ENCODE results near the gene SLC37A1.

The SLC37A1 gene

GRCh38 chr21:42621819-42622177 is 108.1 kb downstream of the SLC37A1 start:
- Histone ChIP-seq H3K4me2 (ENCODE audit: low read depth, low read length, poor library complexity, severe bottlenecking) (no peak overlapping the region), H3F3A (ENCODE audit: insufficient read depth) (no peaks in the 10 kb centered on the region), H3K27me3 (ENCODE audit: low read length) (no peaks in the 10 kb centered on the region), H3K9me2 (replicated peaks; ENCODE audit: insufficient read depth, low read length) (no peaks in the 10 kb centered on the region), H4K20me1 (ENCODE audit: low read depth, low read length) (no peaks in the 10 kb centered on the region), H3K79me2 (ENCODE audit: insufficient read depth, low read length) (no peaks in the 10 kb centered on the region), H3K9ac (ENCODE audit: low read length) (no peak overlapping the region), H3K4me3 (ENCODE audit: insufficient read depth, low read length, poor library complexity, severe bottlenecking) (no peak overlapping the region), H2AFZ (ENCODE audit: low read depth, low read length, severe bottlenecking) (no peak overlapping the region), H3K27ac (ENCODE audit: low read depth, low read length) (no peak overlapping the region), H3K36me3 (ENCODE audit: low read length) (no peaks in the 10 kb centered on the region), H3K9me3 (ENCODE audit: insufficient read depth, low read length) (no peaks in the 10 kb centered on the region)
- TF ChIP-seq, protein P1, sequence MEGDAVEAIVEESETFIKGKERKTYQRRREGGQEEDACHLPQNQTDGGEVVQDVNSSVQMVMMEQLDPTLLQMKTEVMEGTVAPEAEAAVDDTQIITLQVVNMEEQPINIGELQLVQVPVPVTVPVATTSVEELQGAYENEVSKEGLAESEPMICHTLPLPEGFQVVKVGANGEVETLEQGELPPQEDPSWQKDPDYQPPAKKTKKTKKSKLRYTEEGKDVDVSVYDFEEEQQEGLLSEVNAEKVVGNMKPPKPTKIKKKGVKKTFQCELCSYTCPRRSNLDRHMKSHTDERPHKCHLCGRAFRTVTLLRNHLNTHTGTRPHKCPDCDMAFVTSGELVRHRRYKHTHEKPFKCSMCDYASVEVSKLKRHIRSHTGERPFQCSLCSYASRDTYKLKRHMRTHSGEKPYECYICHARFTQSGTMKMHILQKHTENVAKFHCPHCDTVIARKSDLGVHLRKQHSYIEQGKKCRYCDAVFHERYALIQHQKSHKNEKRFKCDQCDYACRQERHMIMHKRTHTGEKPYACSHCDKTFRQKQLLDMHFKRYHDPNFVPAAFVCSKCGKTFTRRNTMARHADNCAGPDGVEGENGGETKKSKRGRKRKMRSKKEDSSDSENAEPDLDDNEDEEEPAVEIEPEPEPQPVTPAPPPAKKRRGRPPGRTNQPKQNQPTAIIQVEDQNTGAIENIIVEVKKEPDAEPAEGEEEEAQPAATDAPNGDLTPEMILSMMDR (IDR thresholded peaks at IDR 0.05; ENCODE audit: insufficient read depth, low read length, poor library complexity, severe bottlenecking) = no peak
- no peak for TF ChIP-seq EZH2phosphoT487 (conservative IDR thresholded peaks at IDR 0.05; ENCODE audit: low read length)

DNA sequence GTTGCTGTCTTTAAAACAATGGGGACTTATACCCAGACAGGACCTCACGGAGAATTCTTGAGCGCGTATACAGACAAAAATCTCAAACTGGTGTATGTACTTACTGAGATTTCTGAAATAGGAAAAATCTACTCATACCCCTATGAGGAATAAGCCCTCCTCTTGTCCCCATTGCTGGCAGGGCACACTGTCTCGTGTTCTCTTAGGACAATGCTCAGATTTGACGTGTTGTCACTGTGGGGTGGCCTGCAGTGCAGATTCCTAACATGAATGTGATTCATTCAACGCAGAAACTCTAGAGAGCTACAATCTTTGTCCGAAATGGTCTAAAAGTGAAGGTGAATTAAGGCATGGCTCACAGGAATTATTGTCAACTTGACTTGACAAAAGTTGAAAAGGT is 108.6 kb downstream of the SLC37A1 start:
- no peaks in the 10 kb centered on the region for H3K79me2 ChIP-seq (ENCODE audit: insufficient read depth, low read length)
- H3K27ac ChIP-seq (ENCODE audit: low read depth, low read length) = no peak overlapping the region
- no peaks in the 10 kb centered on the region for H3K36me3 ChIP-seq (ENCODE audit: low read length)
- H3F3A ChIP-seq (ENCODE audit: insufficient read depth) = no peaks in the 10 kb centered on the region
- H3K9me2 ChIP-seq (replicated peaks; ENCODE audit: insufficient read depth, low read length) = no peaks in the 10 kb centered on the region
- H3K4me2 ChIP-seq (ENCODE audit: low read depth, low read length, poor library complexity, severe bottlenecking) = no peak overlapping the region
- H3K4me3 ChIP-seq (ENCODE audit: insufficient read depth, low read length, poor library complexity, severe bottlenecking) = no peak overlapping the region
- no peaks in the 10 kb centered on the region for H4K20me1 ChIP-seq (ENCODE audit: low read depth, low read length)
- H3K9me3 ChIP-seq (ENCODE audit: insufficient read depth, low read length) = no peaks in the 10 kb centered on the region
- TF ChIP-seq, protein P1 (IDR thresholded peaks at IDR 0.05; ENCODE audit: insufficient read depth, low read length, poor library complexity, severe bottlenecking) = no peak
- TF ChIP-seq EZH2phosphoT487 (conservative IDR thresholded peaks at IDR 0.05; ENCODE audit: low read length) = no peak
- H3K27me3 ChIP-seq (ENCODE audit: low read length) = no peaks in the 10 kb centered on the region
- H3K9ac ChIP-seq (ENCODE audit: low read length) = no peak overlapping the region
- H2AFZ ChIP-seq (ENCODE audit: low read depth, low read length, severe bottlenecking) = no peak overlapping the region

GRCh38 chr21:42623694-42624093 is 110.0 kb downstream of the SLC37A1 start:
- no peak overlapping the region for H3K27ac ChIP-seq (ENCODE audit: low read depth, low read length)
- H3F3A ChIP-seq (ENCODE audit: insufficient read depth) = no peaks in the 10 kb centered on the region
- H3K27me3 ChIP-seq (ENCODE audit: low read length) = no peaks in the 10 kb centered on the region
- H3K4me3 ChIP-seq (ENCODE audit: insufficient read depth, low read length, poor library complexity, severe bottlenecking) = no peak overlapping the region
- no peak overlapping the region for H3K4me2 ChIP-seq (ENCODE audit: low read depth, low read length, poor library complexity, severe bottlenecking)
- H2AFZ ChIP-seq (ENCODE audit: low read depth, low read length, severe bottlenecking) = no peak overlapping the region
- TF ChIP-seq, protein P1 (IDR thresholded peaks at IDR 0.05; ENCODE audit: insufficient read depth, low read length, poor library complexity, severe bottlenecking) = no peak
- no peak for TF ChIP-seq EZH2phosphoT487 (conservative IDR thresholded peaks at IDR 0.05; ENCODE audit: low read length)
- no peaks in the 10 kb centered on the region for H4K20me1 ChIP-seq (ENCODE audit: low read depth, low read length)
- no peak overlapping the region for H3K9ac ChIP-seq (ENCODE audit: low read length)
- H3K36me3 ChIP-seq (ENCODE audit: low read length) = no peaks in the 10 kb centered on the region
- no peaks in the 10 kb centered on the region for H3K9me2 ChIP-seq (replicated peaks; ENCODE audit: insufficient read depth, low read length)
- no peaks in the 10 kb centered on the region for H3K9me3 ChIP-seq (ENCODE audit: insufficient read depth, low read length)
- H3K79me2 ChIP-seq (ENCODE audit: insufficient read depth, low read length) = no peaks in the 10 kb centered on the region
